IMR-90 (cell line): Measurements from ENCODE around the gene SPRED2. TPM values are rescaled to one million over a fixed set of nuclear protein-coding genes. Genes with fewer than 3 reads are reported as not detected.

ENCODE experiments used
- ATAC-seq: fragments of 200-7000 bp; cut with Tn5 transposase; 2 replicates; pipeline ENCODE4 v1.9.1; 2020; ENCODE audit warnings: low read depth, mild to moderate bottlenecking, moderate library complexity
- BruUV-seq: library from RNA; stranded (reverse); fragments of 400-500 nt; replicated peaks from 2 replicates; lab custom pipeline; 2021; lab: Mats Ljungman, UMichigan
- CTCF ChIA-PET: fragments of 300-600 bp; formaldehyde crosslinking; extraction: SDS; loops from one replicate; lab custom pipeline; 2021; ENCODE audit warnings: antibody characterized with exemption; lab: Yijun Ruan, JAX
- POLR2A ChIA-PET: fragments of 300-600 bp; sonication (Branson Sonifier 250); formaldehyde crosslinking; loops from one replicate; lab custom pipeline; 2022; ENCODE audit warnings: antibody characterized with exemption; ENCODE audit not compliant: unreplicated experiment; lab: Charles Lee
- DNase-seq: peaks from one replicate; pipeline ENCODE4 v3.0.0; 2013
- H2AFZ ChIP-seq: replicated peaks from 2 replicates; pipeline ENCODE3; 2013; ENCODE audit warnings: low read length, mild to moderate bottlenecking; ENCODE audit not compliant: poor library complexity
- H2AK5ac ChIP-seq: 2 replicates; pipeline ENCODE4 v1.6.1; 2013; ENCODE audit warnings: low read depth, low read length, inconsistent platforms
- H2AK9ac ChIP-seq: replicated peaks from 2 replicates; pipeline ENCODE3; 2013; ENCODE audit warnings: mild to moderate bottlenecking, low read depth, low read length, moderate library complexity; ENCODE audit not compliant: poor library complexity
- H2BK120ac ChIP-seq: 2 replicates; pipeline ENCODE4 v1.6.1; 2013; ENCODE audit warnings: low read depth, low read length, inconsistent platforms
- H2BK15ac ChIP-seq: 3 replicates; pipeline ENCODE4 v1.6.1; 2013; ENCODE audit warnings: low read depth, low read length, inconsistent platforms
- H2BK20ac ChIP-seq: 2 replicates; pipeline ENCODE4 v1.6.1; 2013; ENCODE audit warnings: low read depth, mild to moderate bottlenecking, inconsistent platforms, low read length, moderate library complexity
- H2BK5ac ChIP-seq: 2 replicates; pipeline ENCODE4 v1.6.1; 2013; ENCODE audit warnings: mild to moderate bottlenecking, low read depth, low read length, inconsistent platforms; ENCODE audit not compliant: poor library complexity, severe bottlenecking
- H3K14ac ChIP-seq: replicated peaks from 2 replicates; pipeline ENCODE4 v1.6.1; 2013; ENCODE audit warnings: low read depth, low read length, inconsistent platforms
- H3K18ac ChIP-seq: 2 replicates; pipeline ENCODE4 v1.6.1; 2013; ENCODE audit warnings: low read depth, low read length, control low read depth
- H3K23ac ChIP-seq: 2 replicates; pipeline ENCODE4 v1.6.1; 2013; ENCODE audit warnings: low read depth, low read length, inconsistent platforms
- H3K27ac ChIP-seq: 2 replicates; pipeline ENCODE4 v1.5.1; 2013; ENCODE audit warnings: mild to moderate bottlenecking, control low read depth, low read length; ENCODE audit not compliant: insufficient read depth
- H3K27me3 ChIP-seq: 2 replicates; pipeline ENCODE4 v1.6.1; 2013; ENCODE audit warnings: low read length; ENCODE audit not compliant: control insufficient read depth, insufficient read depth
- H3K36me3 ChIP-seq: 2 replicates; pipeline ENCODE4 v1.6.1; 2013; ENCODE audit warnings: low read length, mixed read lengths; ENCODE audit not compliant: control insufficient read depth, insufficient read depth
- H3K4ac ChIP-seq: 2 replicates; pipeline ENCODE4 v1.6.1; 2013; ENCODE audit warnings: low read depth, low read length, inconsistent platforms
- H3K4me1 ChIP-seq: 2 replicates; pipeline ENCODE4 v1.6.1; 2013; ENCODE audit warnings: low read length, mixed read lengths; ENCODE audit not compliant: control insufficient read depth, insufficient read depth
- H3K4me2 ChIP-seq: 2 replicates; pipeline ENCODE4 v1.6.1; 2013; ENCODE audit warnings: low read depth, mild to moderate bottlenecking, control low read depth, low read length, moderate library complexity
- H3K4me3 ChIP-seq: 2 replicates; pipeline ENCODE4 v1.5.1; 2013; ENCODE audit warnings: low read depth, mild to moderate bottlenecking, control low read depth, low read length, moderate library complexity; ENCODE audit not compliant: insufficient read depth
- H3K56ac ChIP-seq: 2 replicates; pipeline ENCODE4 v1.6.1; 2013; ENCODE audit warnings: low read length, inconsistent platforms; ENCODE audit not compliant: insufficient read depth; ENCODE audit errors: extremely low read depth
- H3K79me1 ChIP-seq, 2 experiments: 2 replicates each; pipeline ENCODE4 v1.6.1; 2013; ENCODE audit warnings: low read length in 2 of 2, inconsistent platforms in 1 of 2, low read depth in 1 of 2
- H3K9ac ChIP-seq: 2 replicates; pipeline ENCODE4 v1.6.1; 2013; ENCODE audit warnings: low read depth, low read length, control low read depth
- H3K9me1 ChIP-seq: 2 replicates; pipeline ENCODE4 v1.6.1; 2013; ENCODE audit warnings: low read length, inconsistent platforms; ENCODE audit not compliant: insufficient read depth
- H3K9me3 ChIP-seq: 2 replicates; pipeline ENCODE4 v1.6.1; 2013; ENCODE audit warnings: low read length; ENCODE audit not compliant: control insufficient read depth, insufficient read depth
- H4K20me1 ChIP-seq: 2 replicates; pipeline ENCODE4 v1.6.1; 2013; ENCODE audit warnings: low read length, inconsistent platforms; ENCODE audit not compliant: insufficient read depth
- H4K5ac ChIP-seq: 2 replicates; pipeline ENCODE4 v1.6.1; 2013; ENCODE audit warnings: mild to moderate bottlenecking, low read depth, low read length, control low read depth
- H4K8ac ChIP-seq, 2 experiments: 2 replicates each; pipeline ENCODE4 v1.6.1; 2013; ENCODE audit warnings: low read depth in 2 of 2, low read length in 2 of 2, control low read depth in 1 of 2, inconsistent platforms in 1 of 2
- H4K91ac ChIP-seq: 2 replicates; pipeline ENCODE4 v1.6.1; 2013; ENCODE audit warnings: low read depth, low read length, inconsistent platforms; ENCODE audit not compliant: insufficient read depth
- CEBPB ChIP-seq: IDR thresholded peaks from 2 replicates; pipeline ENCODE4 v1.6.1; 2012; ENCODE audit warnings: low read depth, low read length, improper control_type of control experiment
- SMC3 ChIP-seq: fragments of 150-350 bp; IDR thresholded peaks from 2 replicates; pipeline ENCODE4 v1.6.1; 2016; ENCODE audit warnings: low read depth, mild to moderate bottlenecking, antibody characterized with exemption, low read length, moderate library complexity
- WGBS, 2 experiments: methylation state at CpG; one replicate each; pipeline versions ENCODE4 v1.1.5 to v1.1.7; 2013; ENCODE audit warnings: missing lambda C conversion rate in 2 of 2; ENCODE audit not compliant: insufficient read length in 1 of 2; ENCODE audit errors: extremely low coverage in 2 of 2; 5-methylcytosine and 5-hydroxymethylcytosine counted together
- dilution Hi-C: fragments of 300-500 bp; cut with HindIII; formaldehyde crosslinking; loops from one replicate; pipeline ENCODE4 v1.14.3; 2018; ENCODE audit warnings: low sequenced_read_pairs; ENCODE audit not compliant: unreplicated experiment
- in situ Hi-C: fragments of 300-500 bp; cut with MboI; formaldehyde crosslinking; loops from 3 replicates; pipeline ENCODE4 v1.14.3; 2019; ENCODE audit warnings: low sequenced_read_pairs, inconsistent platforms, mixed read lengths
- intact Hi-C: fragments of 100-400 bp; cut with micrococcal nuclease; formaldehyde crosslinking; loops from 2 replicates; pipeline ENCODE4 v1.10.0; 2022
- polyA plus RNA-seq, 3 experiments: library from polyadenylated mRNA; depleted of rRNA; stranded (reverse); fragments of >200 nt; gene quantifications; 2 replicates each; pipeline ENCODE4 v1.2.3, GENCODE V29; 2012; ENCODE audit warnings: low replicate concordance in 1 of 3
- total RNA-seq: library from RNA; depleted of rRNA; stranded (reverse); fragments of >200 nt; gene quantifications from 2 replicates; pipeline ENCODE4 v1.2.3, GENCODE V29; 2012

Gene SPRED2
- total and polyA plus RNA-seq, 2 of the 4 experiments (the other 2 are of a cell fraction): 4.8 to 18.7 TPM

GRCh38 chr2:65402780-65403528 lies 29.4 kb downstream of the SPRED2 start:
- Histone ChIP-seq H3K9me3 (no peaks in the 10 kb centered on the region), H3K4ac (no peak overlapping the region), H3K23ac (no peak overlapping the region), H3K79me1 (peaks cover 43 to 76% of the 10 kb centered on the region in 2 experiments), H4K5ac (no peak overlapping the region), H3K27me3 (no peaks in the 10 kb centered on the region), H2BK5ac (no peak overlapping the region), H3K14ac (no peak overlapping the region), H4K20me1 (peaks cover 76% of the 10 kb centered on the region), H3K36me3 (no peaks in the 10 kb centered on the region), H2BK20ac (no peak overlapping the region), H2AK9ac (no peak overlapping the region), H2BK120ac (no peak overlapping the region), H3K4me3 (no peak overlapping the region), H2AFZ (no peak overlapping the region), H3K4me1 (peaks cover 7% of the 10 kb centered on the region), H3K4me2 (peak overlapping the region; percentile 10; the same call in 1 of the 2 replicates), H3K9ac (no peak overlapping the region), H3K18ac (no peak overlapping the region), H3K9me1 (peaks cover 4% of the 10 kb centered on the region; the same call in 1 of the 2 replicates), H2AK5ac (no peak overlapping the region), H3K56ac (no peak overlapping the region), H3K27ac (no peak overlapping the region), H4K8ac (no peak overlapping the region), H4K91ac (no peak overlapping the region), H2BK15ac (no peak overlapping the region)
- DNase-seq (no peak), ATAC-seq (peak; percentile 42)
- in situ Hi-C loops: no loop called here
- 100% methylated on average over 1 of the region's 8 CpGs; no CpG with 5 or more reads in 1 of the 2 experiments for whole genome bisulfite sequencing, 2 experiments
- dilution Hi-C loops: no loop called here
- CTCF ChIA-PET: no interaction called here
- POLR2A ChIA-PET: no interaction called here
- no TSS peak for BruUV-seq
- intact Hi-C loops: no loop called here
- TF ChIP-seq CEBPB (peak; percentile 68), SMC3 (no peak)
